CD4-positive, alpha-beta T cell (primary cell): Measurements from ENCODE around the gene FYN. TPM values are rescaled to one million over a fixed set of nuclear protein-coding genes. Genes with fewer than 3 reads are reported as not detected.

ENCODE experiments used
- ATAC-seq: fragments of 200-7000 bp; cut with Tn5 transposase; one replicate; pipeline ENCODE4 v1.10.0; 2022; ENCODE audit warnings: mild to moderate bottlenecking; ENCODE audit not compliant: poor library complexity
- CTCF ChIA-PET: fragments of 350-600 bp; sonication (Branson Sonifier 250); formaldehyde crosslinking; loops from one replicate; lab custom pipeline; 2021; ENCODE audit warnings: antibody characterized with exemption, inconsistent platforms; lab: Charles Lee
- POLR2A ChIA-PET: fragments of 350-600 bp; sonication (Branson Sonifier 250); formaldehyde crosslinking; loops from one replicate; lab custom pipeline; 2021; ENCODE audit warnings: antibody characterized with exemption, inconsistent platforms; lab: Charles Lee
- DNase-seq, 14 experiments: peaks; one replicate each; pipeline ENCODE4 v3.0.0-alpha.2; 2013 to 2020; ENCODE audit warnings: mixed read lengths in 2 of 14
- H3K27ac ChIP-seq, 2 donors: one replicate each; pipeline versions ENCODE4 v1.5.1 to v1.7.0; 2013; ENCODE audit warnings: low read length in 2 of 2, low read depth in 1 of 2, mild to moderate bottlenecking in 1 of 2
- H3K27me3 ChIP-seq, 2 experiments: 1 replicate in 1 of 2; 2 replicates in 1 of 2; pipeline versions ENCODE4 v1.6.1 to v1.7.0; 2013; ENCODE audit warnings: low read length in 2 of 2, control low read depth in 1 of 2, mild to moderate bottlenecking in 1 of 2, moderate library complexity in 1 of 2; ENCODE audit not compliant: insufficient read depth in 2 of 2, control insufficient read depth in 1 of 2
- H3K36me3 ChIP-seq: one replicate; pipeline ENCODE4 v1.6.1; 2013; ENCODE audit warnings: low read length, control low read depth; ENCODE audit not compliant: insufficient read depth
- H3K4me1 ChIP-seq: one replicate; pipeline ENCODE4 v1.6.1; 2013; ENCODE audit warnings: low read length, control low read depth; ENCODE audit not compliant: insufficient read depth
- H3K4me3 ChIP-seq: one replicate; pipeline ENCODE4 v1.5.1; 2013; ENCODE audit warnings: mild to moderate bottlenecking, low read length, moderate library complexity
- H3K9me3 ChIP-seq, 2 experiments: 1 replicate in 1 of 2; 2 replicates in 1 of 2; pipeline versions ENCODE4 v1.6.1 to v1.7.0; 2013; ENCODE audit warnings: low read length in 2 of 2, mild to moderate bottlenecking in 2 of 2, control low read depth in 1 of 2, moderate library complexity in 1 of 2; ENCODE audit not compliant: control insufficient read depth in 1 of 2, insufficient read depth in 1 of 2
- H3K27ac Mint-ChIP-seq: one replicate; pipeline ENCODE4 v1.8.0; 2020; ENCODE audit warnings: mixed read lengths
- H3K27me3 Mint-ChIP-seq: one replicate; pipeline ENCODE4 v1.8.0; 2021; ENCODE audit warnings: mixed read lengths
- H3K36me3 Mint-ChIP-seq: one replicate; pipeline ENCODE4 v1.8.0; 2021; ENCODE audit warnings: low read depth, mixed read lengths
- H3K4me1 Mint-ChIP-seq: one replicate; pipeline ENCODE4 v1.8.0; 2021; ENCODE audit warnings: low read depth, mixed read lengths
- H3K4me3 Mint-ChIP-seq: one replicate; pipeline ENCODE4 v1.8.0; 2020; ENCODE audit warnings: mild to moderate bottlenecking, mixed read lengths
- H3K9me3 Mint-ChIP-seq: one replicate; pipeline ENCODE4 v1.8.0; 2020; ENCODE audit warnings: mixed read lengths
- intact Hi-C, 2 experiments: fragments of 100-400 bp; cut with DNase I in 1 of 2; cut with micrococcal nuclease in 1 of 2; formaldehyde crosslinking; loops; one replicate each; pipeline versions ENCODE4 v1.15.1 to v1.9.0; 2023 to 2025; cut with DNase I, micrococcal nuclease
- total RNA-seq, 174 experiments: library from RNA in 2 of 174; stranded (reverse) in 2 of 174; gene quantifications; one replicate each; pipeline ENCODE4 v1.2.3 and lab custom pipeline; 2021 to 2026
- TF ChIP-seq, protein P1 (sequence below): fragments of 200-600 bp; IDR thresholded peaks from one replicate; pipeline ENCODE4 v1.8.0; 2022; ENCODE audit warnings: antibody characterized with exemption, mild to moderate bottlenecking

Gene FYN
- total RNA-seq, 2 experiments from 2014 or later: 419 TPM

DNA sequence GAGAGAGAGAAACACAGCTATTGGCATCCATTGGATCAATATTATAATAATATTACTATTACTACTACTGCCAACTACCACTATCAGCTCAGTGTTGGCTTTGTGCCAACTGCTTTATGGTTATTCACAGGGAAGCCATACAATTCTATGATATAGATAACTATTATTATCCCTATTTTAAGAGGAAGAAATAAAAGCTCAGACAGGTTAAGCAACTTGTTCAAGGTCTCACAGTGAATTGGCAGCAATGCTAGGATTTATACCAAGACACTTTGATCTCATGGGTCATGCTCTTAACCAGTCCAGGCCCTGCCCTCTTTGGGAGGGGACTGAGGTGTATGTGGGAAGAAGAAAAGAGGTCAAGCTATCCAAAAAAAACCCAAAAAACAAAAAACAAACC lies 185.6 kb downstream of the FYN start:
- Histone ChIP-seq H3K4me1 (peaks cover 56% of the 10 kb centered on the region), H3K4me3 (no peak overlapping the region), H3K27ac (no peak overlapping the region), H3K36me3 (peaks cover 97% of the 10 kb centered on the region), H3K9me3 (no peaks in the 10 kb centered on the region), H3K27me3 (no peaks in the 10 kb centered on the region)
- Mint-ChIP-seq H3K36me3 (peaks cover 99% of the 10 kb centered on the region), H3K9me3 (no peaks in the 10 kb centered on the region), H3K4me1 (peaks cover 80% of the 10 kb centered on the region), H3K27ac (peak overlapping the region; percentile 81), H3K4me3 (no peak overlapping the region), H3K27me3 (no peaks in the 10 kb centered on the region)
- ATAC-seq (no peak), DNase-seq (peak in 3 of 14 experiments; percentile 33 to 37 (median 34))
- intact Hi-C loops: no loop called here
- POLR2A ChIA-PET: no interaction called here
- CTCF ChIA-PET: interaction anchor here (1.3 kb wide), 1 partner anchor 356 kb away, joined by 3 read pairs; no protein-coding TSS in a partner anchor
- TF ChIP-seq, protein P1, sequence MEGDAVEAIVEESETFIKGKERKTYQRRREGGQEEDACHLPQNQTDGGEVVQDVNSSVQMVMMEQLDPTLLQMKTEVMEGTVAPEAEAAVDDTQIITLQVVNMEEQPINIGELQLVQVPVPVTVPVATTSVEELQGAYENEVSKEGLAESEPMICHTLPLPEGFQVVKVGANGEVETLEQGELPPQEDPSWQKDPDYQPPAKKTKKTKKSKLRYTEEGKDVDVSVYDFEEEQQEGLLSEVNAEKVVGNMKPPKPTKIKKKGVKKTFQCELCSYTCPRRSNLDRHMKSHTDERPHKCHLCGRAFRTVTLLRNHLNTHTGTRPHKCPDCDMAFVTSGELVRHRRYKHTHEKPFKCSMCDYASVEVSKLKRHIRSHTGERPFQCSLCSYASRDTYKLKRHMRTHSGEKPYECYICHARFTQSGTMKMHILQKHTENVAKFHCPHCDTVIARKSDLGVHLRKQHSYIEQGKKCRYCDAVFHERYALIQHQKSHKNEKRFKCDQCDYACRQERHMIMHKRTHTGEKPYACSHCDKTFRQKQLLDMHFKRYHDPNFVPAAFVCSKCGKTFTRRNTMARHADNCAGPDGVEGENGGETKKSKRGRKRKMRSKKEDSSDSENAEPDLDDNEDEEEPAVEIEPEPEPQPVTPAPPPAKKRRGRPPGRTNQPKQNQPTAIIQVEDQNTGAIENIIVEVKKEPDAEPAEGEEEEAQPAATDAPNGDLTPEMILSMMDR: no peak

- ATAC-seq (no peak), DNase-seq (no peak)
- Histone ChIP-seq H3K36me3 (peaks cover 97% of the 10 kb centered on the region), H3K4me3 (no peak overlapping the region), H3K27me3 (no peaks in the 10 kb centered on the region), H3K4me1 (peaks cover 53% of the 10 kb centered on the region), H3K27ac (no peak overlapping the region), H3K9me3 (no peaks in the 10 kb centered on the region)
- H3K9me3 Mint-ChIP-seq: no peaks in the 10 kb centered on the region
- ChIA-PET POLR2A (no interaction called here), CTCF (no interaction called here)
- H3K4me1 Mint-ChIP-seq: peaks cover 86% of the 10 kb centered on the region
- H3K36me3 Mint-ChIP-seq: peaks cover 99% of the 10 kb centered on the region
- TF ChIP-seq, protein P1: no peak
- H3K27ac Mint-ChIP-seq: peak overlapping the region; percentile 83
- no peak overlapping the region for H3K4me3 Mint-ChIP-seq
- intact Hi-C loops: no loop called here
- no peaks in the 10 kb centered on the region for H3K27me3 Mint-ChIP-seq
These were observed 186.4 kb downstream of the FYN start for GRCh38 chr6:111686932-111687266.

DNA sequence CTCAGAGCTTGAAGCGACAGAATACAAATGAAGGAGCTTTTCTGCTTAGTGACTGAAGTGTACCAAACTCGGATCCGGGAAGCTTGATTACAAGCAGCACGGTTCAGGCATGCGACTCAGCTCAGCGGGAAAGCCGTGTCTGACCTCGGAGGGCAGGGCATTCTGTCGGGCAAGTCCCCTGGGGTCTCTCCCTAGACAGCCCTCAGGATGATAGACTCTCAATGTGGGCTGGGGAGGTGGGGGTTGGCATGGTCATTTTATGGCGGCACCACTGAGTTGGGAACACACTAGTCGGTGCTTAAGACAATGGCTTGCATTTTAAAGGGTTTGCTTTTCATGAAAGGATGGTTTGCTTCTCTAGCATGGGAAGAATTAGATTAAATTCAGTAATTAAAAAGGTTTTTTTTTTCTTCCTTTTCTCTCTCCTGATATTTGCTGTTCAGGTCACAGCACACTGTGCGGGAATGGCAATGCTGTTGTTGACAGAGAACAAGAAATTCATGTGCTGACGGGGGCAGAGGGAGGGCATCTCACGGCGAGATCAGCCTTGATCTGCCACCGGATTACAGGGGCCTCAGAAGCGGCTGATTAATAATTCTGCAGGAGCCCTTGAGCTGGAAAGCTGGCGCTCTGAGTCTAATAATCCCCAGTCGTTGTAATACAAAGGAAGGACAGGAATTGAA lies 186.9 kb downstream of the FYN start:
- Histone ChIP-seq H3K27ac (peak overlapping the region in 1 of 2 donors; percentile 9), H3K4me1 (peaks cover 56% of the 10 kb centered on the region), H3K9me3 (no peaks in the 10 kb centered on the region), H3K27me3 (no peaks in the 10 kb centered on the region), H3K36me3 (peaks cover 97% of the 10 kb centered on the region), H3K4me3 (no peak overlapping the region)
- Mint-ChIP-seq H3K4me1 (peaks cover 91% of the 10 kb centered on the region), H3K9me3 (no peaks in the 10 kb centered on the region), H3K36me3 (peaks cover 99% of the 10 kb centered on the region), H3K27ac (peak overlapping the region; percentile 83), H3K4me3 (no peak overlapping the region), H3K27me3 (no peaks in the 10 kb centered on the region)
- ChIA-PET POLR2A (interaction anchor here (1.3 kb wide), 1 partner anchor 11 kb away, joined by 3 read pairs; no protein-coding TSS in a partner anchor), CTCF (no interaction called here)
- TF ChIP-seq, protein P1: no peak
- DNase-seq (no peak), ATAC-seq (no peak)
- intact Hi-C loops: no loop called here
